A549 (cell line): Measurements from ENCODE around the gene CUZD1. TPM values are rescaled to one million over a fixed set of nuclear protein-coding genes. Genes with fewer than 3 reads are reported as not detected.

Experiments
- ATAC-seq, 2 experiments: fragments of 200-7000 bp in 1 of 2; fragments of >200 bp in 1 of 2; cut with Nextera tagmentation in 1 of 2; cut with Tn5 transposase in 1 of 2; 3 replicates each; pipeline versions ENCODE4 v1.8.0 to v1.9.1; 2018 to 2020; ENCODE audit warnings: mild to moderate bottlenecking in 1 of 2, moderate library complexity in 1 of 2
- CTCF ChIA-PET: fragments of 300-600 bp; sonication (Branson Sonifier 250); formaldehyde crosslinking; extraction: SDS; loops from one replicate; lab custom pipeline; 2021; ENCODE audit warnings: antibody characterized with exemption, inconsistent platforms; lab: Yijun Ruan, JAX
- POLR2A ChIA-PET: fragments of 350-600 bp; formaldehyde crosslinking; extraction: SDS; loops from one replicate; lab custom pipeline; 2021; ENCODE audit warnings: antibody characterized with exemption, inconsistent platforms; lab: Yijun Ruan, JAX
- DNase-seq, 2 experiments: peaks; one replicate each; pipeline versions ENCODE4 v3.0.0 to v3.0.0-alpha.2; 2011 to 2016; ENCODE audit warnings: low read depth in 1 of 2, low spot score in 1 of 2
- FAIRE-seq: peaks from 2 replicates; lab custom pipeline; 2011; peaks lifted over from hg19 to GRCh38; lab: Jason Lieb, UNC
- H3K27ac ChIP-seq, 2 experiments: fragments of >200 bp; sonication (Bioruptor Twin); formaldehyde crosslinking; 3 replicates each; pipeline ENCODE4 v1.5.1; 2016 to 2017
- H3K4me1 ChIP-seq: fragments of >200 bp; sonication (Bioruptor Twin); formaldehyde crosslinking; 3 replicates; pipeline ENCODE4 v1.6.1; 2016
- H3K4me2 ChIP-seq: fragments of >200 bp; sonication (Bioruptor Twin); formaldehyde crosslinking; 3 replicates; pipeline ENCODE4 v1.6.1; 2016
- H3K4me3 ChIP-seq: fragments of >200 bp; sonication (Bioruptor Twin); formaldehyde crosslinking; 3 replicates; pipeline ENCODE4 v1.5.1; 2016
- H3K9me3 ChIP-seq: fragments of >200 bp; sonication (Bioruptor Twin); formaldehyde crosslinking; 3 replicates; pipeline ENCODE4 v1.6.1; 2016
- CEBPB ChIP-seq, 2 experiments: fragments of >200 bp in 1 of 2; sonication (Bioruptor Twin) in 1 of 2; formaldehyde crosslinking in 1 of 2; IDR thresholded peaks; 2 replicates each; pipeline ENCODE4 v1.6.1; 2012 to 2016
- EHMT2 ChIP-seq: fragments of 200-600 bp; sonication (generic); IDR thresholded peaks from 2 replicates; pipeline ENCODE4 v1.6.1; 2016; ENCODE audit warnings: antibody characterized with exemption, low read depth, mild to moderate bottlenecking, moderate library complexity
- FOSL2 ChIP-seq, 2 experiments: fragments of 450-650 bp in 1 of 2; fragments of >200 bp in 1 of 2; sonication (Bioruptor Twin) in 1 of 2; formaldehyde crosslinking; IDR thresholded peaks; 2 replicates each; pipeline versions ENCODE4 v1.5.0 to v1.6.1; 2016 to 2020; ENCODE audit warnings: mild to moderate bottlenecking in 1 of 2, moderate library complexity in 1 of 2
- HDAC2 ChIP-seq: fragments of 200-600 bp; sonication (generic); IDR thresholded peaks from 2 replicates; pipeline ENCODE4 v1.6.1; 2016
- HEYL ChIP-seq: fragments of 250-450 bp; sonication (Bioruptor Pico); IDR thresholded peaks from 2 replicates; pipeline ENCODE4 v1.8.0; 2021; ENCODE audit warnings: mild to moderate bottlenecking, moderate library complexity
- HOXB5 ChIP-seq: fragments of 250-450 bp; sonication (Bioruptor Pico); IDR thresholded peaks from 2 replicates; pipeline ENCODE4 v1.5.0; 2020; ENCODE audit warnings: mild to moderate bottlenecking, moderate library complexity
- JUNB ChIP-seq: fragments of >200 bp; sonication (Bioruptor Twin); formaldehyde crosslinking; IDR thresholded peaks from 2 replicates; pipeline ENCODE4 v1.6.1; 2016
- KDM5A ChIP-seq: fragments of 200-600 bp; sonication (generic); IDR thresholded peaks from 2 replicates; pipeline ENCODE4 v1.6.1; 2016; ENCODE audit warnings: antibody characterized with exemption, mild to moderate bottlenecking
- MAFK ChIP-seq: fragments of 450-650 bp; IDR thresholded peaks from 2 replicates; pipeline ENCODE4 v1.6.1; 2014; ENCODE audit not compliant: partially characterized antibody
- PHF8 ChIP-seq: fragments of 200-600 bp; sonication (generic); IDR thresholded peaks from 2 replicates; pipeline ENCODE4 v1.6.1; 2016; ENCODE audit warnings: low read depth, mild to moderate bottlenecking, antibody characterized with exemption, moderate library complexity, borderline replicate concordance
- RAD21 ChIP-seq, 2 experiments: fragments of >200 bp in 1 of 2; sonication (Bioruptor Twin) in 1 of 2; formaldehyde crosslinking in 1 of 2; IDR thresholded peaks in 1 of 2; conservative IDR thresholded peaks in 1 of 2; 2 replicates in 1 of 2; 3 replicates in 1 of 2; pipeline ENCODE4 v1.6.1; 2012 to 2018; ENCODE audit warnings: inconsistent platforms in 1 of 2
- RCOR1 ChIP-seq: fragments of 150-350 bp; IDR thresholded peaks from 2 replicates; pipeline ENCODE4 v1.6.1; 2014; ENCODE audit warnings: antibody characterized with exemption, low read length, low read depth
- RFX5 ChIP-seq: fragments of 450-650 bp; IDR thresholded peaks from 2 replicates; pipeline ENCODE4 v1.7.1; 2014; ENCODE audit warnings: antibody characterized with exemption, mild to moderate bottlenecking, moderate library complexity
- RNF2 ChIP-seq: fragments of 200-600 bp; sonication (generic); IDR thresholded peaks from 2 replicates; pipeline ENCODE4 v1.6.1; 2016; ENCODE audit warnings: low read depth, mild to moderate bottlenecking, antibody characterized with exemption, moderate library complexity, borderline replicate concordance
- SMC3 ChIP-seq: fragments of >200 bp; sonication (Bioruptor Twin); formaldehyde crosslinking; IDR thresholded peaks from 3 replicates; pipeline ENCODE4 v1.6.1; 2018; ENCODE audit warnings: inconsistent platforms
- SREBF2 ChIP-seq: fragments of 450-650 bp; IDR thresholded peaks from 2 replicates; pipeline ENCODE4 v1.6.1; 2014; ENCODE audit warnings: mild to moderate bottlenecking, moderate library complexity
- TP53 ChIP-seq: fragments of 250-450 bp; sonication (Bioruptor Pico); IDR thresholded peaks from 2 replicates; pipeline ENCODE4 v1.5.0; 2021; ENCODE audit warnings: mild to moderate bottlenecking, moderate library complexity
- ZC3H11A ChIP-seq: fragments of 450-650 bp; IDR thresholded peaks from 2 replicates; pipeline ENCODE4 v1.6.1; 2014; ENCODE audit warnings: antibody characterized with exemption, mild to moderate bottlenecking
- ZFP36 ChIP-seq: fragments of 450-650 bp; IDR thresholded peaks from 2 replicates; pipeline ENCODE4 v1.6.1; 2014; ENCODE audit warnings: borderline replicate concordance; ENCODE audit not compliant: partially characterized antibody
- ZSCAN20 ChIP-seq: fragments of 250-450 bp; sonication (Bioruptor Pico); IDR thresholded peaks from 2 replicates; pipeline ENCODE4 v1.8.0; 2022; ENCODE audit warnings: mild to moderate bottlenecking, moderate library complexity
- WGBS: methylation state at CpG from one replicate; pipeline ENCODE4 v1.1.6; 2017; ENCODE audit errors: missing lambda C conversion rate; 5-methylcytosine and 5-hydroxymethylcytosine counted together
- polyA plus RNA-seq, 4 experiments: library from polyadenylated mRNA; depleted of rRNA in 3 of 4; stranded (reverse); fragments of >200 nt; fragmentation: RNase III in 1 of 4; extraction: RNeasy Plus Mini Kit Qiagen cat#74134 plus additional on column Dnase treatment in 1 of 4; gene quantifications; 2 replicates in 3 of 4; 3 replicates in 1 of 4; pipeline ENCODE4 v1.2.3, GENCODE V29; 2011 to 2017
- TF ChIP-seq, protein P1 (sequence below): fragments of >200 bp; sonication (Bioruptor Twin); formaldehyde crosslinking; IDR thresholded peaks from 3 replicates; pipeline ENCODE4 v1.6.1; 2016
- TF ChIP-seq, protein P2 (sequence below): fragments of 250-450 bp; sonication (Bioruptor Pico); IDR thresholded peaks from 2 replicates; pipeline ENCODE4 v1.5.0; 2020; ENCODE audit warnings: low read depth, mild to moderate bottlenecking, moderate library complexity
- TF ChIP-seq, protein P3 (sequence below): IDR thresholded peaks from 2 replicates; pipeline ENCODE4 v1.6.1; 2012

CUZD1 gene
- polyA plus RNA-seq, 2 of the 4 experiments (the other 2 are of a cell fraction), result 1.4 to 2.8 TPM

DNA sequence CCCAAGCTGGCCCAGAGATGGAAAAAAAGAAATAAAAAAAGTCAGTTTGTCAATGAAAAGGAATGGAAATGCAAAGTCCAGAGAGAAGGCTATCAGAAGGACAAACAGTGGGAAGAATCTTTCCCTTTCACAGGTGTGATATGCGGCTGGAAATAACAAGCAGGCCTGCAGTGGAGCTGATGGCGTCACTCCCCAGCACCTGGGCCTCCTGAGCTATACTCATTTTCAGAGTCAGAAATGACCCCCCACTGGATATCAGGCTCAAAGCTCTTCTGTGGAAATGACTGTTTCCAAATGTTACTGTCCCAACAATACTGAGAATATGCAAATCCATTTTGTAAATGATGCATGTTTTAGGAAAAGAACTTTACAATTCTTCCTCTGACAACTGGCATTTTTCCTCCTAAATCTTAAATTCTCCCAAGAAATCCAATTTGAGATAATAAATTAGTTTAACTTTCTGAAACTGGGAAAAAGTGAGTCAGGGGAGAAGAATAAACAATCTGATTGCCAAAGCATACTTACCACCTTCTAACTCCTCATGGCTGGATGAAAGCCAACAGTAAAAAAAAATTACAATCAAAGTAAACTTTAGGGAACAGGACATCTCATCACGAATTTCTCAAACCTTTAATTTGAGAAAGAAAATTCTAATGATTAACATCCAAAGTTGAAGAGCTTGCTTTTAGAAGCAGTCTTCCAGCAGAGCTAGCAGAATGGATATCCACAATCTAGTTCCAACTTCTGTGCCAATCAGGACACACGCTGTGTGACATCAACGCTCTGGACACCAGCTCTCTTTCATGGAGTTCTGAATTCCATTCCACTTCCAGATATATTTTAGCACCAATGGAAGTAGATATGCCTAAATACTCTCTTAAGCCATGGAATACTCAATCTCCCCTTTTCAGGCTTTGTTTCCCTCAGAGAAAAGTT lies 5.3 kb upstream of the CUZD1 start:
- Histone ChIP-seq H3K9me3 (no peaks in the 10 kb centered on the region), H3K4me3 (no peak overlapping the region), H3K27ac (peak overlapping the region; percentile 49 to 57; a peak in 5 of 6 replicates), H3K4me2 (peak overlapping the region; percentile 57), H3K4me1 (peaks cover 66% of the 10 kb centered on the region)
- ChIA-PET POLR2A (no interaction called here), CTCF (interaction anchor here (1.7 kb wide), 1 partner anchor 17 kb away, joined by 4 read pairs; no protein-coding TSS in a partner anchor)
- ATAC-seq (no peak), DNase-seq (no peak), FAIRE-seq (no peak)
- TF ChIP-seq TP53 (CRISPR knock-in tag) (no peak), ZC3H11A (no peak), JUNB (no peak)
- TF ChIP-seq, protein P1, sequence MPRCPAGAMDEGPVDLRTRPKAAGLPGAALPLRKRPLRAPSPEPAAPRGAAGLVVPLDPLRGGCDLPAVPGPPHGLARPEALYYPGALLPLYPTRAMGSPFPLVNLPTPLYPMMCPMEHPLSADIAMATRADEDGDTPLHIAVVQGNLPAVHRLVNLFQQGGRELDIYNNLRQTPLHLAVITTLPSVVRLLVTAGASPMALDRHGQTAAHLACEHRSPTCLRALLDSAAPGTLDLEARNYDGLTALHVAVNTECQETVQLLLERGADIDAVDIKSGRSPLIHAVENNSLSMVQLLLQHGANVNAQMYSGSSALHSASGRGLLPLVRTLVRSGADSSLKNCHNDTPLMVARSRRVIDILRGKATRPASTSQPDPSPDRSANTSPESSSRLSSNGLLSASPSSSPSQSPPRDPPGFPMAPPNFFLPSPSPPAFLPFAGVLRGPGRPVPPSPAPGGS, result no peak
- TF ChIP-seq, protein P2, sequence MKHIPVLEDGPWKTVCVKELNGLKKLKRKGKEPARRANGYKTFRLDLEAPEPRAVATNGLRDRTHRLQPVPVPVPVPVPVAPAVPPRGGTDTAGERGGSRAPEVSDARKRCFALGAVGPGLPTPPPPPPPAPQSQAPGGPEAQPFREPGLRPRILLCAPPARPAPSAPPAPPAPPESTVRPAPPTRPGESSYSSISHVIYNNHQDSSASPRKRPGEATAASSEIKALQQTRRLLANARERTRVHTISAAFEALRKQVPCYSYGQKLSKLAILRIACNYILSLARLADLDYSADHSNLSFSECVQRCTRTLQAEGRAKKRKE (CRISPR knock-in tag), result no peak
- WGBS, result 61% methylated on average over 5 of the region's 5 CpGs

DNA sequence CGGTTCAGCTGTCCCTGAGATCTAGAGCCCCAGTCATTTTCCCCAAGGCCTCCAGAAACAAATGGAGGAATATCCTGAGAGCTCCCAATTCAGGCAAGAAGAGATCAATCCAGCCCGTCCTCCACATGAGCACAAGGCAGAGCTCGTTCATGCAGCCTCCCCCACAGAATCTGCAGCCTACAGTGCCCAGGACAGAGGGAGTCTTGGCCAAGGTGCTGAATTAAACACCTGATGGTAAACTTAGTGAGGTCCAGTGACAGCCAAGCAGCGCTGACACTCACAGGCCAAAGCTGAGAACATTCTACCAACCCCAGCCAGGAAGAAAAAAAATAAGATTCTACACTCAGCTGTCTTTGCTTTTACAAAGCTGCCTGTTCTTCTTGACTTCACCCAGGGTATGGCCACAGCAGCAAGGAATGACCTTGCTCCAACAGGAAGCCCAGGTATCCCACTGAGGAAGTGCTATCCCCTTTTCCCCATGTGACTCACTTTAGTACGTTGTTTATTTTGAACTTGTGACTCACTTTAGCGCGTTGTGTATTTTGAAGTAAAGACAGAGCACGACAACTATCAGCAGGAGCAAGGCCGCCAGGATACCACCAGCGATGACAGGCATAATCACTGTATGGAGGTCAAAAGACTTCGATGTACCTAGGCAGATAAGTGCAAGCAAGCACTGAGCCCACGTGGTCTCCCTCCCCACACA lies 4.4 kb upstream of the CUZD1 start:
- Histone ChIP-seq H3K27ac (peak overlapping the region; percentile 49 to 57; a peak in 5 of 6 replicates), H3K4me2 (peak overlapping the region; percentile 57), H3K9me3 (no peaks in the 10 kb centered on the region), H3K4me1 (peaks cover 56% of the 10 kb centered on the region), H3K4me3 (no peak overlapping the region)
- no peak for TF ChIP-seq FOSL2 (IDR thresholded peaks at IDR 0.05)
- peak; percentile 69 for TF ChIP-seq FOSL2 (CRISPR knock-in tag; IDR thresholded peaks at IDR 0.05)
- TF ChIP-seq RNF2, result no peak
- TF ChIP-seq HDAC2, result no peak
- no peak for TF ChIP-seq SREBF2
- TF ChIP-seq, protein P3, sequence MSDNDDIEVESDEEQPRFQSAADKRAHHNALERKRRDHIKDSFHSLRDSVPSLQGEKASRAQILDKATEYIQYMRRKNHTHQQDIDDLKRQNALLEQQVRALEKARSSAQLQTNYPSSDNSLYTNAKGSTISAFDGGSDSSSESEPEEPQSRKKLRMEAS, result peak; percentile 43; the same call in 1 of the 2 replicates
- ATAC-seq (peak; percentile 10 to 47; a peak in 3 of 6 replicates), FAIRE-seq (no peak), DNase-seq (peak; percentile 24 to 37)
- CTCF ChIA-PET, result interaction anchor here (1.7 kb wide), 1 partner anchor 16 kb away, joined by 4 read pairs; no protein-coding TSS in a partner anchor
- 35% methylated on average over 12 of the region's 12 CpGs for WGBS
- POLR2A ChIA-PET, result no interaction called here

DNA sequence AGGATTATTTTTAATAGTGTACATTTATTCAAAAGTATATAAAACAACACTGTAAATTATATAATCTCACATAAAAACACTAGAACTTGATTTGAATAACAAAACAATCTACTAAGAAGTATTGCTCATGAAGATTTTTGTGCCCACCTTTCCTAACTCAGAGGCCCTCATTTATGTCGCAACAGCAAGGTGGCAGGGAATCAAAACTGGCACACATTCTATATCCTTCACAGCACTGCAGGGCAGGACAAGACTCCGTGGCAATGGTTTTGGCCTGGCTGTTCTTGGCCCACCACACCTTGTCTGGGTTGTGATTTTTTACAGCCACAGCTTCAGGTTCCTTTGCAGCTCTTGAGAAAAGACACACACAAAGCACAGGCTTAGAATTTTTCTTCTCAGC lies 3.4 kb upstream of the CUZD1 start:
- DNase-seq, result no peak
- 95% methylated on average over 2 of the region's 2 CpGs for WGBS
- CTCF ChIA-PET, result no interaction called here
- no peak for TF ChIP-seq MAFK
- peak; percentile 24 to 45; a peak in 2 of 4 replicates for TF ChIP-seq CEBPB (IDR thresholded peaks at IDR 0.05)
- TF ChIP-seq, all 56 proteins: peak for 1
- Histone ChIP-seq H3K4me3 (no peak overlapping the region), H3K9me3 (no peaks in the 10 kb centered on the region), H3K4me2 (no peak overlapping the region), H3K27ac (no peak overlapping the region), H3K4me1 (peaks cover 47% of the 10 kb centered on the region)
- FAIRE-seq (no peak), ATAC-seq (no peak)
- POLR2A ChIA-PET, result no interaction called here

DNA sequence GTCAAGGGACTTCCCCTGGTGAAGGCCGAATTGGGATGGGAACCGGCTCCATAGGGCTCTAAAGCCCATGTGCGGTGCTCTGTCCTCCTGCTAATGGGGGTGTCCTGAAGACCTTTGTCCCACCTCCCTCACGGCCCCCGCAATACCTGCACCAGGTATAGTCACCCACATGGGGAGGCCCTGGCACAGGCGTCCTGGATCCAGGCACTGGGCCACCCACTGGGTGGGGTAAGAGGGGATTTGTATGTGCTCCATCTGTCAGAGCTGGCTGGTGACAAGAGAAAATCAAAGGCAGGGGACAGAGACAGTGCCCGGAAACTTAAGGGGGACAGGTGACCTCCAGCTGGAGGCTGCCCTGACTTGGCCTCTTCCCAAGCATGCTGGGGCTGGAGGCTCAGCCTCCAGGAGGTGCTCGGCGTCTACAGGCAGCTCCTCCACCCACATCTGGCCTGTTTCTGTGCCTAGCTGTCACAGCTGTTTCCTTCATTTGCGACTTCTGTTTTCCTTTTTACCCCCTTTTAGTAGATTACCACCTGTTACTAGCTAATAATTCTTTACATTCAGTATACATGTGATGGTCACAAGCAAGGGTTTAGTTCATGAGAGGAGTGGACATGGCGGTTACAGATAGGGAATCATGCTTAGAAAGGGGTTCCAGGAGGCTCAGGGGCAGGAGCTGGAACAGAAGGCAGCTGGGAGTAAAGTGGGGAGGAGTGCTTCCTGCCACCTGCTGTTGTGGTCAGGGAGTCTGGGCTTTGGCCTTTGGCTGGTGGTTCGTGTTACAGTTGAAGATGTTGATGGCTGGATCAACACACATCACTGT lies 2.3 kb upstream of the CUZD1 start:
- ChIA-PET POLR2A (no interaction called here), CTCF (no interaction called here)
- 94% methylated on average over 12 of the region's 12 CpGs for WGBS
- Histone ChIP-seq H3K4me1 (peaks cover 36% of the 10 kb centered on the region), H3K27ac (no peak overlapping the region), H3K9me3 (peaks cover 5% of the 10 kb centered on the region), H3K4me3 (no peak overlapping the region), H3K4me2 (no peak overlapping the region)
- no peak for ATAC-seq
- DNase-seq, result no peak
- FAIRE-seq, result no peak
- no peak for TF ChIP-seq RAD21 (conservative IDR thresholded peaks at IDR 0.05 in 1 of 2, IDR thresholded peaks at IDR 0.05 in 1 of 2)
- no peak for TF ChIP-seq ZFP36
- TF ChIP-seq EHMT2, result no peak
- TF ChIP-seq SMC3, result no peak
- no peak for TF ChIP-seq PHF8
- no peak for TF ChIP-seq HOXB5
- TF ChIP-seq HEYL (CRISPR knock-in tag), result no peak
- TF ChIP-seq RCOR1, result no peak
- no peak for TF ChIP-seq ZSCAN20 (CRISPR knock-in tag)
- TF ChIP-seq KDM5A, result no peak
- TF ChIP-seq RFX5, result no peak
